CD8-positive, alpha-beta memory T cell (primary cell): ENCODE measurements around the gene VCPKMT. TPM values are rescaled to one million over a fixed set of nuclear protein-coding genes. Genes with fewer than 3 reads are reported as not detected.

Experiments
- CTCF ChIA-PET: fragments of 350-600 bp; sonication (Branson Sonifier 250); formaldehyde crosslinking; loops from one replicate; lab custom pipeline; 2021; ENCODE audit warnings: antibody characterized with exemption; lab: Charles Lee
- POLR2A ChIA-PET: fragments of 350-600 bp; sonication (Branson Sonifier 250); formaldehyde crosslinking; loops from one replicate; lab custom pipeline; 2021; ENCODE audit warnings: antibody characterized with exemption; lab: Charles Lee
- DNase-seq, 5 donors: peaks; one replicate each; pipeline versions ENCODE4 v3.0.0 to v3.0.0-alpha.2; 2020 to 2022; ENCODE audit warnings: mixed read lengths in 1 of 5
- H3K27ac ChIP-seq: one replicate; pipeline ENCODE4 v1.7.0; 2013; ENCODE audit warnings: low read depth, mild to moderate bottlenecking, low read length, moderate library complexity
- H3K27me3 ChIP-seq: 2 replicates; pipeline ENCODE4 v1.7.0; 2013; ENCODE audit warnings: low read length, mild to moderate bottlenecking; ENCODE audit not compliant: insufficient read depth, poor library complexity, severe bottlenecking
- H3K36me3 ChIP-seq: 2 replicates; pipeline ENCODE4 v1.7.0; 2013; ENCODE audit warnings: mild to moderate bottlenecking, low read length, moderate library complexity; ENCODE audit not compliant: insufficient read depth
- H3K4me1 ChIP-seq: 2 replicates; pipeline ENCODE4 v1.7.0; 2013; ENCODE audit warnings: mild to moderate bottlenecking, low read length, moderate library complexity; ENCODE audit not compliant: insufficient read depth
- H3K4me3 ChIP-seq: 2 replicates; pipeline ENCODE4 v1.7.0; 2013; ENCODE audit warnings: mild to moderate bottlenecking, low read length
- H3K9me3 ChIP-seq: 2 replicates; pipeline ENCODE4 v1.7.0; 2013; ENCODE audit warnings: mild to moderate bottlenecking, low read length
- H3K27ac Mint-ChIP-seq, 8 donors: one replicate each; pipeline ENCODE4 v1.8.0; 2020 to 2021; ENCODE audit warnings: mixed read lengths in 8 of 8, mild to moderate bottlenecking in 6 of 8, inconsistent platforms in 3 of 8, moderate library complexity in 3 of 8
- H3K27me3 Mint-ChIP-seq, 2 donors: one replicate each; pipeline ENCODE4 v1.8.0; 2020 to 2021; ENCODE audit warnings: mixed read lengths in 2 of 2, mild to moderate bottlenecking in 1 of 2, moderate library complexity in 1 of 2
- H3K36me3 Mint-ChIP-seq, 3 donors: one replicate each; pipeline ENCODE4 v1.8.0; 2020 to 2021; ENCODE audit warnings: mixed read lengths in 3 of 3, inconsistent platforms in 1 of 3, mild to moderate bottlenecking in 1 of 3
- H3K4me1 Mint-ChIP-seq, 3 donors: one replicate each; pipeline ENCODE4 v1.8.0; 2020 to 2021; ENCODE audit warnings: mixed read lengths in 3 of 3, inconsistent platforms in 1 of 3, mild to moderate bottlenecking in 1 of 3
- H3K4me3 Mint-ChIP-seq, 7 donors: one replicate each; pipeline ENCODE4 v1.8.0; 2020 to 2021; ENCODE audit warnings: mixed read lengths in 7 of 7, mild to moderate bottlenecking in 6 of 7, moderate library complexity in 4 of 7, inconsistent platforms in 2 of 7
- H3K9me3 Mint-ChIP-seq, 5 donors: one replicate each; pipeline ENCODE4 v1.8.0; 2020 to 2022; ENCODE audit warnings: mixed read lengths in 5 of 5, mild to moderate bottlenecking in 3 of 5, moderate library complexity in 2 of 5, inconsistent platforms in 1 of 5
- polyA plus RNA-seq: library from polyadenylated mRNA; unstranded; fragments of 300-500 nt; fragmentation: Illumina TruSeq; gene quantifications from one replicate; pipeline ENCODE4 v1.2.3, GENCODE V29; 2021
- total RNA-seq, 2 experiments: library from RNA; stranded (reverse); gene quantifications; one replicate each; pipeline ENCODE4 v1.2.3, GENCODE V29; 2021

Gene VCPKMT
- total and polyA plus RNA-seq, 3 experiments from 2014 or later: 11.7 to 19.9 (median 16.5) TPM

DNA sequence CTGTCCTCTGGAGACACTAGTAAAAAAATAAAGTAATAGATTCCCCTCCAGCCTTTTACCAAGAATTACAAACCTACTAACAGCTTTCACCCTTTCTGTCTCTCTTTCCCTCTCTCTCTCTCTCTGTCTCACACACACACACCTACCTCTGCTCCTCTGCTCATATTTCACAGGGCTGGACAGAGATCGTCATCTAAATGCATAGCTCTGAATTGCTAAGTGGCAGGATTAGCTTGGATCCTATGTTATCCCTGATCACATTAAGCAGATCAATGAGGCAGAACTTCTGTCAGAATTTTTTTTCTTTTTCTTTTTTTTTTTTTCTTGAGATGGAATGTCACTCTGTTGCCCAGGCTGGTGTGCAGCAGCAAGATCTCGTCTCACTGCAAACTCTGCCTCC lies 22.9 kb downstream of the VCPKMT start:
- no peaks in the 10 kb centered on the region for H3K9me3 Mint-ChIP-seq
- DNase-seq: no peak

GRCh38 chr14:50092006-50092555 lies 24.3 kb downstream of the VCPKMT start:
- Mint-ChIP-seq H3K4me3 (no peak overlapping the region), H3K27ac (peak overlapping the region in 5 of 8 donors; percentile 15 to 69 (median 34)), H3K27me3 (peaks cover 0 to 1% of the 10 kb centered on the region in 2 donors), H3K4me1 (peaks cover 57 to 72% (median 65%) of the 10 kb centered on the region in 3 donors), H3K9me3 (no peaks in the 10 kb centered on the region), H3K36me3 (peaks cover 3 to 5% (median 4%) of the 10 kb centered on the region in 3 donors)
- Histone ChIP-seq H3K9me3 (no peaks in the 10 kb centered on the region), H3K27ac (no peak overlapping the region), H3K4me3 (no peak overlapping the region), H3K36me3 (no peaks in the 10 kb centered on the region), H3K27me3 (no peaks in the 10 kb centered on the region), H3K4me1 (peaks cover 75% of the 10 kb centered on the region)
- POLR2A ChIA-PET: no interaction called here
- CTCF ChIA-PET: interaction anchor here (2.1 to 10.1 kb wide), 3 partner anchors 30 to 229 kb away, joined by 7 to 89 read pairs (median 7); no protein-coding TSS in a partner anchor
- no peak for DNase-seq

More for the DNA sequence above, 22.9 kb downstream of the VCPKMT start:
- Mint-ChIP-seq H3K27me3 (peaks cover 0 to 1% of the 10 kb centered on the region in 2 donors), H3K4me1 (peaks cover 46 to 63% (median 59%) of the 10 kb centered on the region in 3 donors), H3K36me3 (peaks cover 0 to 5% (median 3%) of the 10 kb centered on the region in 3 donors), H3K4me3 (no peak overlapping the region), H3K27ac (peak overlapping the region in 6 of 8 donors; percentile 4 to 77 (median 70))
- H3K9me3 ChIP-seq: no peaks in the 10 kb centered on the region
- H3K4me1 ChIP-seq: peaks cover 67% of the 10 kb centered on the region
- POLR2A ChIA-PET: interaction anchor here (0.9 kb wide), 1 partner anchor 90 kb away, joined by 4 read pairs; no protein-coding TSS in a partner anchor
- H3K36me3 ChIP-seq: no peaks in the 10 kb centered on the region
- CTCF ChIA-PET: interaction anchor here (0.9 to 10.1 kb wide), 7 partner anchors 8 to 230 kb away, joined by 3 to 89 read pairs (median 4); no protein-coding TSS in a partner anchor
- H3K4me3 ChIP-seq: no peak overlapping the region
- H3K27me3 ChIP-seq: no peaks in the 10 kb centered on the region
- no peak overlapping the region for H3K27ac ChIP-seq

DNA sequence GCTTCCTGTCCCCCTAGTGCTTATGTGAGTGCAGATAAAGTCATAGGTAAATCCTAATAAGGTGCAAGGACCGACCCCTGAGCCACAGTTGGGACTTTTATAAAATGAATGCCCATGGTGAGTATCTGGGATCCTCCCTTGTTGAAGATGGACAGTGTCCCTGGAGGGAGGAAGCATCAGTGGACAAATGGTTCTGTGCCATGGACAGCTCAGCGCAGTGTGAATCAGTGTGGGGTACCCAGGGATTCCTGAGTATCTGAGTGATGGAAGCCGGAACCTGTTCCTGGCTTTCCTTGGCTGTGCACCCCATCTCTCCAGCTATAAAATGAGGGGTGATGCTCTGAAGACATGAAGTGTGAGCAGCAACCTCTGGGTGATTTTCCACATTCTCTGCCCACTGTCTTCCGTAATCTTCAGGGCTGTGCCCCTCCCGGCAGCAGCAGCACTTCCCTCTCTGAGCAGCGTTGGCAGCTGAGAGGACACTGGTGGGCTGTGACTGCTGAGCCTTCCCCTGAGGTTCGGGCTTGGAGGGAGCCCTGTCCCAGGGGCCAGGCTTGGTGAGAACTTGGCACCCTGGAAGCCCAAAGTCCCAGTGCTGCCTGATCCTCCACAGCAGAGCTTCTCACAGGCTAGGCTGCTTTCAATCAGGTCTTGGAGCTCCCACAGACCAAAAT lies 25.0 kb downstream of the VCPKMT start:
- Histone ChIP-seq H3K27me3 (no peaks in the 10 kb centered on the region), H3K36me3 (no peaks in the 10 kb centered on the region), H3K27ac (no peak overlapping the region), H3K4me3 (no peak overlapping the region), H3K9me3 (no peaks in the 10 kb centered on the region), H3K4me1 (peaks cover 75% of the 10 kb centered on the region)
- no peaks in the 10 kb centered on the region for H3K9me3 Mint-ChIP-seq
- no peak overlapping the region for H3K4me3 Mint-ChIP-seq
- CTCF ChIA-PET: interaction anchor here (0.6 to 10.1 kb wide), 4 partner anchors 29 to 228 kb away, joined by 3 to 89 read pairs (median 7); no protein-coding TSS in a partner anchor
- H3K4me1 Mint-ChIP-seq: peaks cover 53 to 70% (median 65%) of the 10 kb centered on the region in 3 donors
- peaks cover 0 to 1% of the 10 kb centered on the region in 2 donors for H3K27me3 Mint-ChIP-seq
- H3K27ac Mint-ChIP-seq: peak overlapping the region in 4 of 8 donors; percentile 34 to 73 (median 50)
- peak in 1 of 5 donors; percentile 38 for DNase-seq
- POLR2A ChIA-PET: interaction anchor here (0.6 kb wide), 1 partner anchor 13 kb away, joined by 4 read pairs; no protein-coding TSS in a partner anchor
- peaks cover 3 to 5% (median 4%) of the 10 kb centered on the region in 3 donors for H3K36me3 Mint-ChIP-seq

DNA sequence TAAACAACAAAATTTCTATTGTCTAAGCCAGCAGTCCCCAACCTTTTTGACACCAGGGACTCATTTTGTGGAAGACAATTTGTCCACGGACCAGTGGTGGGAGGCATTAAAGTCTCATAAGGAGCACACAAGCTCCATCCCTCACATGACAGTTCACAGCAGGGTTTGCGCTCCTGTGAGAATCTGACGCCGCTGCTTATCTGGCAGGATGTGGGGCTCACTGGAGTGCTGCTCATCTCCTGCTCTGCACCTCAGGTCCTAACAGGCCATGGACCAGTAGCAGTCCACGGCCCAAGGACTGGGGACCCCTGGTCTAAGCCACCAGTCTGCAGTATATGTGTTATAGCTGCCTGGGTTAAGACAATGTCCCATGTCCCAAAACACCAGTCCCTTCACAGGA lies 27.2 kb downstream of the VCPKMT start:
- Histone ChIP-seq H3K36me3 (no peaks in the 10 kb centered on the region), H3K9me3 (no peaks in the 10 kb centered on the region), H3K4me3 (no peak overlapping the region), H3K4me1 (peaks cover 81% of the 10 kb centered on the region), H3K27me3 (no peaks in the 10 kb centered on the region), H3K27ac (no peak overlapping the region)
- peak overlapping the region; percentile 9 to 97 (median 76) for H3K27ac Mint-ChIP-seq
- peaks cover 62 to 75% (median 70%) of the 10 kb centered on the region in 3 donors for H3K4me1 Mint-ChIP-seq
- peaks cover 0 to 1% of the 10 kb centered on the region in 2 donors for H3K27me3 Mint-ChIP-seq
- peak in 1 of 5 donors; percentile 38 for DNase-seq
- ChIA-PET CTCF (interaction anchor here (1.0 to 10.1 kb wide), 7 partner anchors 15 to 236 kb away, joined by 3 to 89 read pairs (median 7); no protein-coding TSS in a partner anchor), POLR2A (interaction anchor here (2.5 kb wide), 1 partner anchor 227 kb away, joined by 7 read pairs; no protein-coding TSS in a partner anchor)
- peaks cover 3 to 5% (median 4%) of the 10 kb centered on the region in 3 donors for H3K36me3 Mint-ChIP-seq
- H3K4me3 Mint-ChIP-seq: peak overlapping the region in 3 of 7 donors; percentile 8 to 41 (median 28)
- H3K9me3 Mint-ChIP-seq: no peaks in the 10 kb centered on the region

GRCh38 chr14:50088731-50089130 lies 27.6 kb downstream of the VCPKMT start:
- H3K36me3 ChIP-seq: no peaks in the 10 kb centered on the region

DNA sequence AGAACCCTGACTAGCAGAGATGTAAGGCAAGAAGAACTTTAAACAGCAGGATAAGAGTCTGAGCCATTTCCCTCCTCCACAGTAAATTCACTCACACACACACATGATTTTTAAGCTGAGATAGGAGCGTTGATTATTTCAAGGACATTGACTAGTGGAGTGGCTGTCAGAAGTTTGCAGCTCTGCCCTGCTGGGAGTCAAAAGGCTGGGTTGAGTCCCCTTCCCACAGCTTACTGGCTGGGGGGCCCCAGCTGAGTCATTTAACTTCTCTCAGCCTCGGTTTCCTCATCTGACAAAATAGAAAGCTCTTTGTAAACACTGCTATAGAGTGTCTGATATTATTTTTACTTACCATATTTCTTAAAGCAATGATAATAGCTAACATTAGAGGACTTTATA lies 28.3 kb downstream of the VCPKMT start:
- no peak for DNase-seq
- no peaks in the 10 kb centered on the region for H3K27me3 ChIP-seq
- Mint-ChIP-seq H3K27me3 (no peaks in the 10 kb centered on the region), H3K36me3 (peaks cover 3 to 4% (median 4%) of the 10 kb centered on the region in 3 donors), H3K4me1 (peaks cover 62 to 78% (median 71%) of the 10 kb centered on the region in 3 donors), H3K4me3 (peak overlapping the region in 6 of 7 donors; percentile 39 to 78 (median 58)), H3K27ac (peak overlapping the region; percentile 72 to 97 (median 92)), H3K9me3 (no peaks in the 10 kb centered on the region)
- ChIA-PET CTCF (interaction anchor here (0.7 to 10.1 kb wide), 11 partner anchors 11 to 285 kb away, joined by 3 to 89 read pairs (median 5); partner anchors contain the start of gene NEMF), POLR2A (interaction anchor here (1.2 to 2.5 kb wide), 3 partner anchors 24 to 226 kb away, joined by 3 to 7 read pairs (median 5); no protein-coding TSS in a partner anchor)
- H3K9me3 ChIP-seq: no peaks in the 10 kb centered on the region
- H3K4me3 ChIP-seq: peak overlapping the region; percentile 33
- H3K4me1 ChIP-seq: peaks cover 88% of the 10 kb centered on the region
- no peak overlapping the region for H3K27ac ChIP-seq
- H3K36me3 ChIP-seq: no peaks in the 10 kb centered on the region

More at GRCh38 chr14:50088731-50089130, 27.6 kb downstream of the VCPKMT start:
- CTCF ChIA-PET: interaction anchor here (0.7 to 10.1 kb wide), 11 partner anchors 15 to 286 kb away, joined by 3 to 89 read pairs (median 5); partner anchors contain the start of gene NEMF
- Mint-ChIP-seq H3K9me3 (no peaks in the 10 kb centered on the region), H3K36me3 (peaks cover 3 to 5% (median 4%) of the 10 kb centered on the region in 3 donors), H3K27me3 (peaks cover 0 to 1% of the 10 kb centered on the region in 2 donors), H3K27ac (peak overlapping the region; percentile 9 to 97 (median 76)), H3K4me1 (peaks cover 62 to 77% (median 70%) of the 10 kb centered on the region in 3 donors), H3K4me3 (peak overlapping the region in 3 of 7 donors; percentile 8 to 41 (median 28))
- no peaks in the 10 kb centered on the region for H3K27me3 ChIP-seq
- DNase-seq: no peak
- POLR2A ChIA-PET: interaction anchor here (1.8 to 2.5 kb wide), 2 partner anchors 24 to 226 kb away, joined by 5 to 7 read pairs; no protein-coding TSS in a partner anchor
- no peaks in the 10 kb centered on the region for H3K9me3 ChIP-seq
- H3K4me1 ChIP-seq: peaks cover 86% of the 10 kb centered on the region
- H3K27ac ChIP-seq: no peak overlapping the region
- no peak overlapping the region for H3K4me3 ChIP-seq

DNA sequence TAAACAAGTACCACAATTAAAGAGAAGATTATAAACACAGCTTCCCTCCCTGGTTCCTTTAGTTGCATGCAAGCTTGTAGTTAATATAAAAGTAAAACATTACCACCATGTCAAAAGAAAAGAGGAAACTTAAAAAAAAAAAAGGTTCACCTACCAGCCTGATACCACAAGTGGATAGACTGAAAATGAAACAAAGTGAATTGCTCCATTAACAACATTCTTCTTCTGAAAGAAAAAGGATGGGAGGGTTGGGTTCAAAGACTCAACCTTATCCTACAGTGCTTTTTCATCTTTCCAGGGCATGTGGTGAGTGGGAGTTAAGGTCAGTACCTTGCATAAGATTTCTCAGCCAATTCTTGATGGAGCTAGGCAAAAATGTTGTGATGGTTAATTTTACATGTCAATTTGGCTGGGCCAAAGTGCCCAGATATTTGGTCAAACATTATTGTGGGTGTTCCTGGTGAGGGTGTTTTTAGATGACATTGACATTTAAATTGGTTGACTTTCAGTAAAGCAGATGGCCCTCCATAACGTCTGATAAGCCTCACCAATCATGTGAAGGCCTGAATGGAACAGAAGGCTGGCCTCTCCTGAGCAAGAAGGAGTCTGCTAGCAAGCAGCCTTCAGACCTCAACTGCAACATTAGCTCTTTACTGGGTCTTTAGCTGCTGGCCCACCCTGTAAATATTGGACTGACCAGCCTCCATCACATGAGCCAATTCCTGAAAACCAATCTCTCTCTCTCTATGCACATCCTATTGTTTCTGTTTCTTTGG lies 28.8 kb downstream of the VCPKMT start:
- peak overlapping the region; percentile 39 to 78 (median 52) for H3K4me3 Mint-ChIP-seq
- H3K27ac ChIP-seq: no peak overlapping the region
- no peaks in the 10 kb centered on the region for H3K9me3 ChIP-seq
- H3K9me3 Mint-ChIP-seq: no peaks in the 10 kb centered on the region
- POLR2A ChIA-PET: interaction anchor here (0.6 to 2.7 kb wide), 8 partner anchors 9 to 225 kb away, joined by 3 to 17 read pairs (median 4); no protein-coding TSS in a partner anchor
- peaks cover 88% of the 10 kb centered on the region for H3K4me1 ChIP-seq
- CTCF ChIA-PET: interaction anchor here (0.6 to 10.1 kb wide), 13 partner anchors 12 to 285 kb away, joined by 3 to 89 read pairs (median 4); partner anchors contain the start of gene NEMF
- peaks cover 3 to 4% (median 4%) of the 10 kb centered on the region in 3 donors for H3K36me3 Mint-ChIP-seq
- H3K4me1 Mint-ChIP-seq: peaks cover 67 to 81% (median 74%) of the 10 kb centered on the region in 3 donors
- peak overlapping the region; percentile 45 to 97 (median 92) for H3K27ac Mint-ChIP-seq
- peak in 2 of 5 donors; percentile 61 to 65 for DNase-seq
- H3K4me3 ChIP-seq: peak overlapping the region; percentile 33
- H3K27me3 Mint-ChIP-seq: no peaks in the 10 kb centered on the region
- no peaks in the 10 kb centered on the region for H3K27me3 ChIP-seq
- no peaks in the 10 kb centered on the region for H3K36me3 ChIP-seq
